ENCODE results near the gene IFNL1.
"Not testable (repeated sequence)": the region's sequence is repeated elsewhere in the genome, so short reads cannot be mapped to it uniquely, and the experiment has no call there.

Gene IFNL1

DNA sequence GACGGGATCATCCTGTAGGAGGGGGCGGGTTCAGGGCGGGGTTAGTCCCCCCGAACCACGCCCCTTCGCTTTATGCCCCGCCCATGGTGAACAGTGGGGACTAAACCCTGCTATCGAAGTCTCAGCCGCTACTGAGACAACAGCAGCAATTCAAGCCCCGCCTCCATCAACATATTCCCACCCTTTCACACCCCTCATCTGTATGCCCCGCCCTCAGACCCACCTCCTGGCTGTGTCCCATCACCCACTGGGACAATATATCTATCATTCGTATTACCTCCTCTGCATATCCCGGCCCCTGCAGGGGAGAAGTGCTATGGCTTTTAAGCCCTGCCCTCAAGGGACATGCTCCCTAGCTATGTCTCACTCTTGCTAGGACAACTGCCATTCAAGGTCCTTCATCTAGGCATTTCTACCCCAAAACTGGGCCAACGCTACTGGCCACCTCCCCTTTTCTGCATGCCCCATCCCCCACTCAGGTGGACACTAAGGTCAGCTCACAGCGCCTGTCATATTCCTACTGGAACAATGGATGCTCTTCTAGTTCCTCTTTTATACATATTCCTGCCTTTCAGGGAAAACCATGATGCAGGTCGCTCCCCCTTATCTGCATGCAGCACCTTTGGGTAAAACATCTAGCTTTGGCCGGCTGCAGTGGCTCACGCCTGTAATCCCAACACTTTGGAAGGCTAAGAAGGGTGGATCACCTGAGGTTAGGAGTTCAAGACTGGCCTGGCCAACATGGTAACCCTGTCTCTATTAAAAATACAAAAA is 12.5 kb downstream of the IFNL1 start:
- DNase-seq (ENCODE audit: low read depth) = no peak

- not testable (repeated sequence) for DNase-seq (ENCODE audit: low read depth)
Measured at GRCh38 chr19:39309305-39309670, 13.1 kb downstream of the IFNL1 start.

GRCh38 chr19:39310558-39311311 is 14.5 kb downstream of the IFNL1 start:
- no peak for DNase-seq (ENCODE audit: low read depth)

DNA sequence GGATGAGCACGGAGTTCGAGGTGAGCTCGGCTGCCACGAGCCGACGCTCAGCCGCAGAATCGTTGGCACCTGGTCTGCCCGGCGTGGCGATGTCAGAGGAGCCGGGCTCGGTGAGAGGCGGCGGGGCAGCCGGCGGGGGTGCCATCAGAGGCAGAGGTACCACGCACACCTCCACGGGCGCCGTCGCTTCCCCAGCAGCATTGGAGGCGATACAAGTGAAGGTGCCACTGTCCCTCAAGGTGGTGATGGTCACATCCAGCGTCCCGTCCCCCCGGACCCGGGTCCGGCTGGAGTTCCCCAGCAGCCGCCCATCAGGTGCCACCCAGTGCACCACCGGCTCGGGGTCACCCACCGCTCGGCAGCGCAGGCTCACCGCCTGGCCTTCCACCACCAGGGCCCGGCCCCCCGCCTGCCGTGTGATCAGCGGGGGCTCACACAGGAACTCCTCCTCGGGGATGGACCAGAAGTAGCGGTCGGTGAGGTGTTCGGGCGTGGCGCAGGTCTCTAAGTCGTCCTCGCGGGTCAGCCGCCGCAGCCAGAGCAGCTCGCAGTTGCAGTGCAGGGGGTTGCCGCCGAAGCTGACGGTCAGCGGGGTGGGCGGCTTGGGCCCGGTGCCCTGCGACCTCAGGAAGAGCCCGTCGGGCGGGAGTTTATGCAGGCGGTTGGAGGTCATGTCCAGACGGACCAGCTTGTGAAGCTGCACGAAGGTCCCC is 18.0 kb downstream of the IFNL1 start:
- DNase-seq (ENCODE audit: low read depth) = no peak

DNA sequence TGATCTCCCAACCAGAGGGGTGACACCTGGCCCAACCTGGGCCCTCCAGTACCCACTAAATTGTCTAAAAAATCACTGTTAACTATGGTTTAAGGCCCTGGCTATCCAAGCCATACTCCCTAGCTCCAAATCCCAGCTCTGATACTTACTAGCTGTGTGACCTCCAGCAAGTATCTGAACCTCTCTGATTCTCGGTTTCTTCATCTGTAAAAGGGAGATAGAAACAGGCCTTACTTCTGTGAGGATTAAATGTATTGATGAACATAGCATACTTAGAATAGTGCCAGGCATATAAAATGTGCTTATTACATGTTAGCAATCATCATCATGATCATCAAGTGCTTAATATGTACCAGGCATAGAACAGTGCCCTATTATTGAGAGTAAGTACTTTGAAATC is 19.7 kb downstream of the IFNL1 start:
- no peak for DNase-seq (ENCODE audit: low read depth)

DNA sequence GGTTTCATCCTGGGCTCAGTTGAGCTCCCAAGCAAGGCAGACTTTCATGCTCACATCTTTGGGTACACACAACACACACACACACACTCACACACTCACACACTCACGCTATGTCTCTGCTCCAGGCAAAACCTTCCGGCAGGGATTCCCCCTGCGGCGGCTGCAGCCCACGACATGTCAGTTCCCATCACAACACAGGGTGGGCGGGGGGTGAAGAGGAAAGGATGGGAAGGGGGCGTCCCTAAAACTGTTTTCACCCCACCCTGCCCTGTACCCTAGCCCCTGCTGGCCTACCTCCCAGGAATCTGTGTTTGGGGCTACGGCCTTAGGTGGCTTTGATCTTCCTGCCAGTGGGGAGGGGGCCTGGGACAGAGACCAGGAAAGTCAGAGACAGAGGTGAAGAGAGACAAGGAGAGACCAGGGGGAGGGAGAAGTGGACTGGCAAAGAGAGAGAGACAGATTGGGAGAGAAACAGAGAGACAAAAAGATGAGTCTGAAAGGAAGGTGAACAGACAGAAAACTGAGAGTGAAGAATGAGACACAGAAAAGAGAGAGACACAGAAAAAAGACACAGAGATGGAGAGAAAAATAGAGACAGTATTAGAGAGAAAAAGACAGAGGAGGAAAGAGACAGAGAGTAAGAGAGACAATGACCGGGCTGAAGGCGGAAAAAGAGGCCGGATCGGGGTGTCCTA is 20.6 kb downstream of the IFNL1 start:
- no peak for DNase-seq (ENCODE audit: low read depth)

GRCh38 chr19:39317476-39317875 is 21.3 kb downstream of the IFNL1 start:
- no peak for DNase-seq (ENCODE audit: low read depth)

DNA sequence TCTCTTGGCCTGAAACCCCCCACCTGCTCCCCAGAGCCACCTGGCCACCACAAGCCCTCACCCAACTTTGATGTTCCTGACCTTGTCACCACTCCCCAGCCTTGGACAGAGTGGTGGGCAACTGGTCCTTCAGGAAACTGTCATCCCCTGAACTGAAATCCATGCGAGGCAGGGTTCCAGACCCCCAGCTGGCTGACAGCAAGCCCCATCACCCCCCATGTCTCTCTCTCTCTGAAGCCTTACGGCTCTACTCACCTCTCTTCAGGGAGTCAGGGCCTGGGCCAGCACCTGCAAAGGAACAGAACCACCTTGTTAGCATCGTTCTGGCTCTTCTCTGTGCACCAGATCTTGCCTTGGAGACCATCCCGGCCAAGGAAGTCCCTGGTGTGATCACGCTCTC is 21.9 kb downstream of the IFNL1 start:
- no peak for DNase-seq (ENCODE audit: low read depth)

GRCh38 chr19:39318690-39319089 is 22.5 kb downstream of the IFNL1 start:
- DNase-seq (ENCODE audit: low read depth) = no peak

- no peak for DNase-seq (ENCODE audit: low read depth)
Measured at GRCh38 chr19:39319098-39319891, 23.1 kb downstream of the IFNL1 start.

- no peak for DNase-seq (ENCODE audit: low read depth)
Measured at GRCh38 chr19:39319892-39320248, 23.7 kb downstream of the IFNL1 start.

GRCh38 chr19:39321117-39321831 is 25.1 kb downstream of the IFNL1 start:
- DNase-seq (ENCODE audit: low read depth) = no peak

GRCh38 chr19:39321832-39322176 is 25.6 kb downstream of the IFNL1 start:
- no peak for DNase-seq (ENCODE audit: low read depth)

DNA sequence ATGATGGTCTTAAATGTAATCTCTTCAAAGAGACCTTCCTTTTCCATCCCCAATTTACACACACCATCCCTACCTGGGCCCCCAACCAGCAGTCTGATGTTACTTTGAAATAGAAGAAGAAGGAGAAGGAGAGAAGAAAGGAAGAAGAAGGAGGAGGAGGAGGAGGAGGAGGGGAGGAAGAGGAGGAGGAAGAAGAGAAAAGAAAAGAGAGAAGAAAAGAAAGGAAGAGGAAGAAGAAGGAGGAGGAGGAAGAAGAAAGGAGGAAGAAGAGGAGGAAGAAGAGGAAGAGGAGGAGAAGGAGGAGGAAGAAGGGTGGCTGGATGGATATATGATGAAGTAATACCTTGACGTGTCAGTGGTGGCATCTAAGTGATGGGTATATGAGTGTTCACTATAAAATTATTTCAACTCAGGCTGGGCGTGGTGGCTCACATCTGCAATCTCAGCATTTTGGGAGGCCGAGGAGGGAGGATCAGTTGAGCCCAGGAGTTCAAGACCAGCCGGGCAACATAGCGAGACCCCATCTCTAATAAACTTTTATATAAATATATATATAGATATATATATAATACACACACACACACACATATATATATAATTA is 28.1 kb downstream of the IFNL1 start:
- DNase-seq (ENCODE audit: low read depth) = no peak

- no peak for DNase-seq (ENCODE audit: low read depth)
Measured at GRCh38 chr19:39325778-39326665, 29.8 kb downstream of the IFNL1 start.

DNA sequence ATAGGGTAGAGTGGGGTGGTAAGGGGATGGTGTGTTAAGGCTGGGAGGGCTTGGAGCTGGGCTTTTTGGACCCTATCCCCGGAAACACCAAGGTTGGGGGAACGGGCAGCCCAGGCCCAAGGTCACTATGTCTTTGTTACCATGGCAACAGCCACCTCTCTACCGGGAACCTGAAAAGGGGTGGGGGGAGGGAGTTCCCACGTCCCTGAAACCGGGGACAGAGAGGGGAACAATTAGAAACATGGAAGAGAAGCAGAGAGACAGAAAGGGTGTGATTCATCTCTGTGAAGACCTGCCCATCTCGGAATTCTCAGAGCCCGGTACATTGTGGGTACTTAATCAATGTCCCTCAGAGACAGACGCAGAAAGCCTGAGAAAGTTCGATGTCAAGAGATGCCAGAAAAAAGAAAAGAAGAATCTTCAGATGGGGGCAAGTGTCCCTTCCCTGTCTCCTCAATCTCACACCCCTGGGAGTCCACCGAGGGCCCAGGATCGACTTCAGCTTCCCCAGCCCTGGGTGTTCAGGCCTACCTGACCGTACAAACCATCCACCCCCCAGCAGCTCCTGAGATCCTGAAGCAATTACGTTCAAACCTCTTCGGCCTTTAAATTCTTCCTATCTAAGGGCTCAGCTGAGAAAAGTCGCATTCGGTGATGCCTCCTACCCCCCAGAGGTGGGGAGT is 31.3 kb downstream of the IFNL1 start:
- DNase-seq (ENCODE audit: low read depth) = no peak

DNA sequence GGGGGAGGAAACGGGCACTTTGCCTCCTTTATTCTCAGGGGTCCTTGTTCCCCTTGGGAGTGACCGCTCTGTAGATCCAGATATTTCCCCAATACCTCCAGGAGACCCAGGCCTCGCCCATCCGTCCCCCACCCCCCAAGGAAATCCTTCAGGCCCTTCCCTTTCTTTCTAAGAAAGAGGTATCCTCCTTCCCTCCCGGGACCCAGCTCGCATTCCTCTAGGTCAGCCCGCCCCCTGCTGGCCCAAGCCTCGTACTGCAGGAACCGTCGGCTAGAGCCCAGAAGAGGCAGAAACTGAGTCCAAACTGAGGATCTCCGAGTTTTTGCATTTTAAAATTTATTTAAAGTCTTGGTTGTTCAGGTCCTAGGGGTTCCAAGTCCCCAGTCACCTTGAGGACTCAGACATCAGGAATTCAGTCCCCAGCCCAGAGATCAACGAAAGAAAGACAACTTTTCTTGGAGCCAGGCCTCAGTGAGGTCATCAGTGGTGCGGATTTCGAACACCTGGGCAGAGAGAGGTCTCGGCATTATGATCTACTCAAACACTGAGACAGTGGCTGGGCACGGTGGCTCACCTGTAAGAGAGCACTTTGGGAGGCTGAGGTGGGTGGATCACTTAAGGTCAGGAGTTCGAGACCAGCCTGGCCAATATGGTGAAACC is 32.0 kb downstream of the IFNL1 start:
- peak; percentile 70 for DNase-seq (ENCODE audit: low read depth)

DNA sequence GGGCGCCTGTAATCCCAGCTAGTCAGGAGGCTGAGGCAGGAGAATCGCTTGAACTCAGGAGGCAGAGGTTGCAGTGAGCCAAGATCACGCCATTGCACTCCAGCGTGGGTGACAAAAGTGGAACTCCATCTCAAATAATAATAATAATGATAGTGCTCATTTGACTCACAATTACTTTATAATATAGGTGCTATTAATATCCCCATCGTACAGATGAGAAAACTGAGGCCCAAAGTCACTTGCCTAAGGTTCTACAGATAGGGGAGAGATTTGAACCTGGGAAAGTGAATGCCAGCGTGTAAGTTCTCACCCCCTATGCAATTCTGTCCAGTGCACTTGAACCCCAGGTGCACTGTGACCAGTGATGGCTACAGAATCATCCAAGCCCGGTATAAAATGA is 33.7 kb downstream of the IFNL1 start:
- DNase-seq (ENCODE audit: low read depth) = no peak

DNA sequence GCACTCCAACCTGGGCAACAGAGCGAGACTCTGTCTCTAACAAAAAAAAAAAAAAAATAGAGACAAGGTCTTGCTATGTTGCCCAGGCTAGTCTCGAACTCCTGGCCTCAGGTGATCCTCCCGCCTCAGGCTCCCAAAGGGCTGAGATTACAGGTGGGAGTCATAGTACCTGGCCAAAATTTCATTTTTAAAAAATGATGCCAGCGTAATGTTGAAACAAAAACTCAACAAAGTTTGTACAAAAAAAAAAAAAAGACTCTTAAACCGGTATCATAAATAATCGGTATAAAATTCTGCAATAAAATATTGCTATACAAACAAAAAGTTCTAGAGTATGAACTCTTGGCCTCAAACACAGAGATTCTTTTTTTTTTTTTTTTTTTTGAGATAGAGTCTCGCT is 36.1 kb downstream of the IFNL1 start:
- DNase-seq (ENCODE audit: low read depth) = no peak
